ENCODE data around the gene ELL. TPM values are rescaled to one million over a fixed set of nuclear protein-coding genes. Genes with fewer than 3 reads are reported as not detected.

Gene ELL
- total and polyA plus RNA-seq, 9 of the 15 experiments (the other 6 are each of a cell fraction or from before 2014, with no cell fraction given): 0.24 to 22.5 (median 4.1) TPM

DNA sequence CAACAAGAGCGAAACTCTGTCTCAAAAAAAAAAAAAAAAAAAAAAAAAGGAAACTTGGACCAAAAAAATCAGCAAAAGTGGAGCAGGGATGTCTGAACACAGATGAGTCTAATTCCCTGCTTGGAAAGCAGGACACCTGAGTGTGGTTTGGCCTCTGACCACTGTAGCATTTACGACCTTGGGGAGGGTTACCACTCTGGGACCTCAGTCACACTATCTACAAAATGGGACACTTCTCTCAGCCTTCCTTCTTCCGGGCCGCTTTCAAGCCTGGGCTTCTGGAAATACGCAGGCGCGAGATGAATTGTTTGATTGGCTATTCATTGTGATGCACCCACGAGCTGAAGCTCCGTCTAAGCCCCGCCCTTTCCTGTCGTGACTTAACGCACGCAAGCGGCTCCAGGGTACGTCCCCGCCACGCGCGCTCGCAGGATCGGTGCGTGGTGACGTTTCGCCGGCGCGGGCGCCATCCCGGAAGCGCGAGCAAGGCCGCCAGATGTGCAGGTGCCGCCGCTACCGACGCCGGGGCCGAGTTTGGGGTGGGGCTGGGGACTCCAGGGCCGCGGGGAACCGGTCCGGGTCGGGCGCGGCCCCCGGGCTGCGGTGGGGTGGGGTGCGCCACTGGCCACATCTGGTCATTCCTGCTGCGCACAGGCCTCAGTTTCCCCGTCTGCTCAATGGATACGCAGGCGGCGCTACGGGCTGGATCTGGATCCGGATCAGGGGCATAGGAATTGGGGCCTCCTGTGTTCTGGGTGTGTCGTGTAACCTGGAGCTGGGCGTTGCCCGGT lies 35.7 kb upstream of the ELL start, which contains the start of gene KXD1 (continued):
- TF ChIP-seq CEBPZ (IDR thresholded peaks at IDR 0.05; ENCODE audit: borderline replicate concordance, low read depth, low read length) (no peak), LARP7 (IDR thresholded peaks at IDR 0.05) (no peak), BRD9 (IDR thresholded peaks at IDR 0.05; ENCODE audit: low read depth, partially characterized antibody) (peak; percentile 87), NR2C2 (CRISPR knock-in tag; IDR thresholded peaks at IDR 0.05) (no peak), NR2C2 (tag; IDR thresholded peaks at IDR 0.05) (peak; percentile 68), CHD2 (IDR thresholded peaks at IDR 0.05; ENCODE audit: low read depth, low read length) (no peak), POLR2A (conservative IDR thresholded peaks at IDR 0.05) (peak; percentile 80), ZBTB12 (CRISPR knock-in tag; IDR thresholded peaks at IDR 0.05) (peak; percentile 71), MYBL2 (IDR thresholded peaks at IDR 0.05; ENCODE audit: low read depth) (no peak; the same call in 1 of the 2 replicates), MYBL2 (CRISPR knock-in tag; IDR thresholded peaks at IDR 0.05; ENCODE audit: borderline replicate concordance) (no peak), ASH1L (IDR thresholded peaks at IDR 0.05; ENCODE audit: borderline replicate concordance, low read depth, partially characterized antibody) (peak; percentile 52), RFX5 (IDR thresholded peaks at IDR 0.05; ENCODE audit: low read depth, low read length) (no peak), ZNF311 (CRISPR knock-in tag; IDR thresholded peaks at IDR 0.05) (no peak), CHD4 (IDR thresholded peaks at IDR 0.05; ENCODE audit: insufficient read depth, insufficient replicate concordance, low read depth, low read length, poor library complexity, severe bottlenecking) (peak; percentile 87), ZNF75A (CRISPR knock-in tag; IDR thresholded peaks at IDR 0.05) (no peak), FOXK1 (CRISPR knock-in tag; IDR thresholded peaks at IDR 0.05; ENCODE audit: borderline replicate concordance) (peak; percentile 38; the same call in 1 of the 2 replicates), SAFB (IDR thresholded peaks at IDR 0.05; ENCODE audit: borderline replicate concordance, low read depth, low read length) (peak; percentile 100), MAZ (CRISPR knock-in tag; conservative IDR thresholded peaks at IDR 0.05 in 1 of 2, IDR thresholded peaks at IDR 0.05 in 1 of 2) (peak in 1 of 2 experiments; percentile 58; a peak in 3 of 4 replicates), ATF1 (CRISPR knock-in tag; IDR thresholded peaks at IDR 0.05) (peak; percentile 60), ATF1 (tag; IDR thresholded peaks at IDR 0.05) (peak; percentile 96)
- TF ChIP-seq, protein P1, sequence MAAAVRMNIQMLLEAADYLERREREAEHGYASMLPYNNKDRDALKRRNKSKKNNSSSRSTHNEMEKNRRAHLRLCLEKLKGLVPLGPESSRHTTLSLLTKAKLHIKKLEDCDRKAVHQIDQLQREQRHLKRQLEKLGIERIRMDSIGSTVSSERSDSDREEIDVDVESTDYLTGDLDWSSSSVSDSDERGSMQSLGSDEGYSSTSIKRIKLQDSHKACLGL (CRISPR knock-in tag; IDR thresholded peaks at IDR 0.05; ENCODE audit: borderline replicate concordance, poor library complexity, severe bottlenecking): no peak
- TF ChIP-seq, protein P2, sequence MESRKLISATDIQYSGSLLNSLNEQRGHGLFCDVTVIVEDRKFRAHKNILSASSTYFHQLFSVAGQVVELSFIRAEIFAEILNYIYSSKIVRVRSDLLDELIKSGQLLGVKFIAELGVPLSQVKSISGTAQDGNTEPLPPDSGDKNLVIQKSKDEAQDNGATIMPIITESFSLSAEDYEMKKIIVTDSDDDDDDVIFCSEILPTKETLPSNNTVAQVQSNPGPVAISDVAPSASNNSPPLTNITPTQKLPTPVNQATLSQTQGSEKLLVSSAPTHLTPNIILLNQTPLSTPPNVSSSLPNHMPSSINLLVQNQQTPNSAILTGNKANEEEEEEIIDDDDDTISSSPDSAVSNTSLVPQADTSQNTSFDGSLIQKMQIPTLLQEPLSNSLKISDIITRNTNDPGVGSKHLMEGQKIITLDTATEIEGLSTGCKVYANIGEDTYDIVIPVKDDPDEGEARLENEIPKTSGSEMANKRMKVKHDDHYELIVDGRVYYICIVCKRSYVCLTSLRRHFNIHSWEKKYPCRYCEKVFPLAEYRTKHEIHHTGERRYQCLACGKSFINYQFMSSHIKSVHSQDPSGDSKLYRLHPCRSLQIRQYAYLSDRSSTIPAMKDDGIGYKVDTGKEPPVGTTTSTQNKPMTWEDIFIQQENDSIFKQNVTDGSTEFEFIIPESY (CRISPR knock-in tag; IDR thresholded peaks at IDR 0.05): peak; percentile 73; the same call in 1 of the 2 replicates
